Fibroblast of lung (primary cell): Measurements from ENCODE around the gene BCAS3.

Experiments used
- EZH2 ChIP-seq: IDR thresholded peaks from 2 replicates; pipeline ENCODE4 v1.5.1; 2012; ENCODE audit warnings: low read length, control low read depth, mild to moderate bottlenecking; ENCODE audit errors: missing control alignments
- TF ChIP-seq, protein P1 (sequence below), 2 donors: IDR thresholded peaks in 1 of 2; conservative IDR thresholded peaks in 1 of 2; 1 replicate in 1 of 2; 2 replicates in 1 of 2; pipeline ENCODE4 v1.5.1; 2011 to 2012; ENCODE audit warnings: low read length in 2 of 2, control low read depth in 1 of 2, inconsistent platforms in 1 of 2, low read depth in 1 of 2, mild to moderate bottlenecking in 1 of 2

DNA sequence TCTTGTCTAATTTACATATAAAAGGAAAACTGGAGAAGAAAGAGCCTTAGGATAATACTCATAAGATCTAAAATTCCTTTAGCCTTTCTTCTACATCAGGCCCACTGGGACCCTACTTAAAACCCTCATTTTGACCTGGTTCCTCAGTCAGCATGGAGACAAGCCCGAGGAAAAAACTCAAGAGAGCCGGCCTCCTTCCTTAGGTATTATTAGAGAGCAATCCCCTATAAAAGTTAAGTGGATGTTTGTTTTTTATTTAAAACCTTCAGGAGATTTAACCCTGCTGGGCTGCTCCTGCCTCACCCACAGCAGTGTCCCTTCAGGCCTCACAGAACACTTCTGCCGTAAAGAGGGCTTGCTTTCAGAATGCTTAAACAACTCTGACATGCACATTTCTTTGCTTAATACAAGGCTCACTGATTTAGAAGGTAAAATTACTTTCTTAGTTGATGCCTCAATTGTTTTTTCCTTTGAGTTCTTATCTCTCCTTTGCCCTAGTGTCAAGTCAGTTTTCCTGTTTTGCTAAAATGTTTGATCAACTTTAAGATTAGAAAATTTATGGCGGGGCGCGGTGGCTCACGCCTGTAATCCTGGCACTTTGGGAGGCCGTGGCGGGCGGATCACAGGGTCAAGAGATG is 576.4 kb downstream of the BCAS3 start:
- TF ChIP-seq, protein P1, sequence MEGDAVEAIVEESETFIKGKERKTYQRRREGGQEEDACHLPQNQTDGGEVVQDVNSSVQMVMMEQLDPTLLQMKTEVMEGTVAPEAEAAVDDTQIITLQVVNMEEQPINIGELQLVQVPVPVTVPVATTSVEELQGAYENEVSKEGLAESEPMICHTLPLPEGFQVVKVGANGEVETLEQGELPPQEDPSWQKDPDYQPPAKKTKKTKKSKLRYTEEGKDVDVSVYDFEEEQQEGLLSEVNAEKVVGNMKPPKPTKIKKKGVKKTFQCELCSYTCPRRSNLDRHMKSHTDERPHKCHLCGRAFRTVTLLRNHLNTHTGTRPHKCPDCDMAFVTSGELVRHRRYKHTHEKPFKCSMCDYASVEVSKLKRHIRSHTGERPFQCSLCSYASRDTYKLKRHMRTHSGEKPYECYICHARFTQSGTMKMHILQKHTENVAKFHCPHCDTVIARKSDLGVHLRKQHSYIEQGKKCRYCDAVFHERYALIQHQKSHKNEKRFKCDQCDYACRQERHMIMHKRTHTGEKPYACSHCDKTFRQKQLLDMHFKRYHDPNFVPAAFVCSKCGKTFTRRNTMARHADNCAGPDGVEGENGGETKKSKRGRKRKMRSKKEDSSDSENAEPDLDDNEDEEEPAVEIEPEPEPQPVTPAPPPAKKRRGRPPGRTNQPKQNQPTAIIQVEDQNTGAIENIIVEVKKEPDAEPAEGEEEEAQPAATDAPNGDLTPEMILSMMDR (conservative IDR thresholded peaks at IDR 0.05 in 1 of 2, IDR thresholded peaks at IDR 0.05 in 1 of 2; ENCODE audit: low read depth in 1 of 2, low read length in 2 of 2): no peak
- no peak for TF ChIP-seq EZH2
